ENCODE results near the gene RPA4. TPM values are rescaled to one million over a fixed set of nuclear protein-coding genes. Genes with fewer than 3 reads are reported as not detected.

RPA4 gene
- total RNA-seq, 1 donor from 2014 or later, result 0.91 TPM

DNA sequence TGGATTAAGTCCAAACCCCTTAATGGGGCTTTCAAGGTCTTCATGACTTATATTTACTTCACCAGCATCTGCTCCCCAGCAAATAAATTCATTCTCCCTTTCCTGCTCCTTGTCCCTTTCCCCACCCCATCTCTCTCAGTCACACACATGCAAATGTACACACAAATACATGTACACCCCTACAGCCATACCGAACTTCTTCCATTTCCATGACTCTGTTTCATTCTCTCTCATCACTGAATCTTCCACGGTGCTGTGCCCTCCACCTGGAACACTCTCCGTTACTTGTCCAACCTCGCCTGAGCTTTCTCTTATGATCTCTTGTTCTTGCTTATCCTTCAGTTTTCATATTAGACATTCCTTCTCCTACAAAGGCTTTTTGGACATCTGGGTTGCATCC, 22.0 kb upstream of the RPA4 start:
- Mint-ChIP-seq H3K4me1 (ENCODE audit: low read depth) (peaks cover under 1% of the 10 kb centered on the region), H3K36me3 (ENCODE audit: insufficient read depth) (no peaks in the 10 kb centered on the region), H3K27ac (no peak overlapping the region), H3K9me3 (ENCODE audit: low read depth) (no peaks in the 10 kb centered on the region), H3K27me3 (no peaks in the 10 kb centered on the region), H3K4me3 (ENCODE audit: low read depth) (no peak overlapping the region)
- DNase-seq (ENCODE audit: low spot score, unreplicated experiment), result no peak
- TF ChIP-seq, protein P1, sequence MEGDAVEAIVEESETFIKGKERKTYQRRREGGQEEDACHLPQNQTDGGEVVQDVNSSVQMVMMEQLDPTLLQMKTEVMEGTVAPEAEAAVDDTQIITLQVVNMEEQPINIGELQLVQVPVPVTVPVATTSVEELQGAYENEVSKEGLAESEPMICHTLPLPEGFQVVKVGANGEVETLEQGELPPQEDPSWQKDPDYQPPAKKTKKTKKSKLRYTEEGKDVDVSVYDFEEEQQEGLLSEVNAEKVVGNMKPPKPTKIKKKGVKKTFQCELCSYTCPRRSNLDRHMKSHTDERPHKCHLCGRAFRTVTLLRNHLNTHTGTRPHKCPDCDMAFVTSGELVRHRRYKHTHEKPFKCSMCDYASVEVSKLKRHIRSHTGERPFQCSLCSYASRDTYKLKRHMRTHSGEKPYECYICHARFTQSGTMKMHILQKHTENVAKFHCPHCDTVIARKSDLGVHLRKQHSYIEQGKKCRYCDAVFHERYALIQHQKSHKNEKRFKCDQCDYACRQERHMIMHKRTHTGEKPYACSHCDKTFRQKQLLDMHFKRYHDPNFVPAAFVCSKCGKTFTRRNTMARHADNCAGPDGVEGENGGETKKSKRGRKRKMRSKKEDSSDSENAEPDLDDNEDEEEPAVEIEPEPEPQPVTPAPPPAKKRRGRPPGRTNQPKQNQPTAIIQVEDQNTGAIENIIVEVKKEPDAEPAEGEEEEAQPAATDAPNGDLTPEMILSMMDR (IDR thresholded peaks at IDR 0.05; ENCODE audit: unreplicated experiment), result no peak

GRCh38 chrX:96884027-96884426, 319 bp downstream of the RPA4 start:
- H3K9me3 Mint-ChIP-seq (ENCODE audit: low read depth), result peaks cover 3% of the 10 kb centered on the region
- H3K4me3 Mint-ChIP-seq (ENCODE audit: low read depth), result no peak overlapping the region
- H3K4me1 Mint-ChIP-seq (ENCODE audit: low read depth), result no peaks in the 10 kb centered on the region
- peaks cover 10% of the 10 kb centered on the region for H3K36me3 Mint-ChIP-seq (ENCODE audit: insufficient read depth)
- no peak overlapping the region for H3K27ac Mint-ChIP-seq
- DNase-seq (ENCODE audit: low spot score, unreplicated experiment), result no peak
- TF ChIP-seq, protein P1 (IDR thresholded peaks at IDR 0.05; ENCODE audit: unreplicated experiment), result no peak
- no peaks in the 10 kb centered on the region for H3K27me3 Mint-ChIP-seq

DNA sequence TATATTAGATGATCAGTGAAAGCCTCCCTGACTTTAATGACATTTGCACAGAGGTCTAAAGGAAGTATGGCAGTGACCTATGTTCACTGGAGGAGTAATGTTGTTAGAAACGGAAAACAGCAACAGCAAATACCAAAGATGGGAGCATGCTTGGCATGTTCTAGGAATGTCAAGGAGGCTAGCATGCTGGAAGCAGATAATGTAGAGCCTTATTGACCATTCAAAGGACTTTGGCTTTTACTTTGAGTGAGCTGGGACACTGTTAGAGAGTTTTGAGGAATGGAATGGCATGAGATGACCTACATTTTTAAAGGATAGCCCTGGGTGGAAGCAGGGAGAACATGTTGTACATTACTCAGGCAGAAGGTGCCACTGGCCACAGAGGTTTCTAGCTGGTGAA, 6.0 kb downstream of the RPA4 start:
- no peak for DNase-seq (ENCODE audit: low spot score, unreplicated experiment)
- Mint-ChIP-seq H3K27me3 (no peaks in the 10 kb centered on the region), H3K4me3 (ENCODE audit: low read depth) (no peak overlapping the region), H3K4me1 (ENCODE audit: low read depth) (peaks cover 9% of the 10 kb centered on the region), H3K9me3 (ENCODE audit: low read depth) (peaks cover 2% of the 10 kb centered on the region), H3K36me3 (ENCODE audit: insufficient read depth) (peaks cover 2% of the 10 kb centered on the region), H3K27ac (no peak overlapping the region)
- TF ChIP-seq, protein P1 (IDR thresholded peaks at IDR 0.05; ENCODE audit: unreplicated experiment), result no peak

GRCh38 chrX:96906741-96907140, 23.0 kb downstream of the RPA4 start:
- H3K27me3 Mint-ChIP-seq, result no peaks in the 10 kb centered on the region
- no peak overlapping the region for H3K27ac Mint-ChIP-seq
- no peaks in the 10 kb centered on the region for H3K4me1 Mint-ChIP-seq (ENCODE audit: low read depth)
- TF ChIP-seq, protein P1 (IDR thresholded peaks at IDR 0.05; ENCODE audit: unreplicated experiment), result no peak
- DNase-seq (ENCODE audit: low spot score, unreplicated experiment), result no peak
- H3K36me3 Mint-ChIP-seq (ENCODE audit: insufficient read depth), result peaks cover 2% of the 10 kb centered on the region
- no peak overlapping the region for H3K4me3 Mint-ChIP-seq (ENCODE audit: low read depth)
- H3K9me3 Mint-ChIP-seq (ENCODE audit: low read depth), result no peaks in the 10 kb centered on the region

DNA sequence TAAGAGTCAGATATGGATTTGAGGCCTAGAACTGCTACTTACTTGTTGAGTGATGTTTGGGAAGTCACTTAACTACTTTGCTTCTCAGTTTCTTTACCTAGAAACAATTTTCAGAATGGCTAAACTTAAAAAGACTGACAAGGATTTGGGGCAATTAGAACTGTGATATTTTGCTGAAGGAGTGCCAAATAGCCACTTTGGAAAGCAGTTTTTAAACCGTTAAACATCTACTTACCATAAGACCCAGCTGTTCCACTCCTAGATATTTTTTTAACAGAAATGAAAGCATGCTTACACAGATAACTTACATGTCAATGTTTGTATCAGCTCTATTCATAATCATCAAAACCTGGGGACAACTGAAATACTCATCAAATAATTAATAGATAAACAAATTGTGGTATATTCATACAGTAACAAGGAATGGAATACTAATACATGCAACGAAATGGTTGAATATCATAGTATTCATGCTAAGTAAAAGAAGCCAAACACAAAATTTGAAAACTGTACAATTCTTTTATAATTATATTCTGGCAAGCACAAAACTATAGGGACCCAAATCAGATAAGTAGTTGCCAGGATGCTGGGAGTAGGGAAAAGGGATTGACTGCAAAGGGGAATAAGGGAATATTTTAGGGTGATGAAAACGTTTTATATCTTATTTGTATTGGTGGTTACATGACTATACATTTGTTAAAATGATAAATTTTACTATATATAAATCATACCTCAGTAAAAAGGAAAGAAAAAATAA, 24.0 kb downstream of the RPA4 start:
- H3K36me3 Mint-ChIP-seq (ENCODE audit: insufficient read depth), result peaks cover 1% of the 10 kb centered on the region
- H3K9me3 Mint-ChIP-seq (ENCODE audit: low read depth), result no peaks in the 10 kb centered on the region
- TF ChIP-seq, protein P1 (IDR thresholded peaks at IDR 0.05; ENCODE audit: unreplicated experiment), result no peak

More for the DNA sequence above, 24.0 kb downstream of the RPA4 start:
- no peak for DNase-seq (ENCODE audit: low spot score, unreplicated experiment)
- H3K27me3 Mint-ChIP-seq, result no peaks in the 10 kb centered on the region
- H3K27ac Mint-ChIP-seq, result no peak overlapping the region
- no peak overlapping the region for H3K4me3 Mint-ChIP-seq (ENCODE audit: low read depth)
- no peaks in the 10 kb centered on the region for H3K4me1 Mint-ChIP-seq (ENCODE audit: low read depth)

Data from progenitor cell of endocrine pancreas (in vitro differentiated cells).